ENCODE measurements around the gene ALK. TPM values are rescaled to one million over a fixed set of nuclear protein-coding genes. Genes with fewer than 3 reads are reported as not detected.

The ALK gene
- total RNA-seq, 1 experiment from 2014 or later = not detected

GRCh38 chr2:29425866-29426265, 495.5 kb downstream of the ALK start:
- H2AFZ ChIP-seq (ENCODE audit: low read length) = no peak overlapping the region
- Mint-ChIP-seq H3K4me3 (no peak overlapping the region), H3K9me3 (no peaks in the 10 kb centered on the region; a peak in 1 of 5 replicates), H3K27ac (no peak overlapping the region), H3K4me1 (peaks cover 3 to 14% of the 10 kb centered on the region in 2 experiments; a peak in 2 of 4 replicates), H3K36me3 (ENCODE audit: insufficient read depth in 1 of 3, low read depth in 3 of 3) (no peaks in the 10 kb centered on the region), H3K27me3 (ENCODE audit: low read depth) (peaks cover 6% of the 10 kb centered on the region; the same call in 1 of the 2 replicates)
- H4K91ac ChIP-seq (ENCODE audit: insufficient read length, low read depth, low read length) = no peak overlapping the region
- H2BK5ac ChIP-seq (ENCODE audit: insufficient read length, low read length) = no peak overlapping the region
- H3K4ac ChIP-seq (ENCODE audit: low read depth, low read length) = no peak overlapping the region
- H3K27me3 ChIP-seq (ENCODE audit: insufficient read depth, low read length) = no peaks in the 10 kb centered on the region
- H3K4me1 ChIP-seq (ENCODE audit: insufficient read depth, low read length) = no peaks in the 10 kb centered on the region
- H4K20me1 ChIP-seq (ENCODE audit: control insufficient read depth, insufficient read depth, insufficient read length) = no peaks in the 10 kb centered on the region
- H3K23ac ChIP-seq (ENCODE audit: insufficient read length, low read depth, low read length) = no peak overlapping the region
- no peak overlapping the region for H3K56ac ChIP-seq (ENCODE audit: insufficient read length, low read depth, low read length)
- no peak overlapping the region for H3K27ac ChIP-seq (ENCODE audit: insufficient read length, low read depth, low read length)
- no CpG with 5 or more reads among the region's 1 CpG for WGBS (ENCODE audit: extremely low coverage, insufficient read length, low lambda C conversion rate)
- no peak overlapping the region for H4K5ac ChIP-seq (ENCODE audit: insufficient read length, low read depth, low read length)
- H2BK120ac ChIP-seq (ENCODE audit: low read depth, low read length, poor library complexity, severe bottlenecking) = no peak overlapping the region
- DNase-seq = no peak
- H2BK12ac ChIP-seq (ENCODE audit: insufficient read length, low read depth, low read length) = no peak overlapping the region
- no peak overlapping the region for H2BK15ac ChIP-seq (ENCODE audit: low read depth, low read length)
- H2AK5ac ChIP-seq (ENCODE audit: insufficient read length, low read length) = no peak overlapping the region
- no peaks in the 10 kb centered on the region for H3K79me2 ChIP-seq (ENCODE audit: insufficient read depth, low read length)
- no peak overlapping the region for H3K9ac ChIP-seq (ENCODE audit: extremely low read depth, insufficient read length, low read length)
- H2BK20ac ChIP-seq (ENCODE audit: low read depth, low read length, poor library complexity, severe bottlenecking) = no peak overlapping the region
- no peak for TF ChIP-seq CTCF (conservative IDR thresholded peaks at IDR 0.05)
- H4K8ac ChIP-seq (replicated peaks; ENCODE audit: insufficient read length, low read depth, low read length) = no peak overlapping the region
- H3K14ac ChIP-seq (ENCODE audit: insufficient read depth, low read length) = no peak overlapping the region
- no peak overlapping the region for H3K4me2 ChIP-seq (ENCODE audit: insufficient read depth, insufficient read length, low read length)
- H3T11ph ChIP-seq (ENCODE audit: low read length) = no peak overlapping the region
- no peaks in the 10 kb centered on the region for H3K9me3 ChIP-seq (ENCODE audit: control insufficient read depth, low read depth, low read length)
- H3K18ac ChIP-seq (ENCODE audit: insufficient read length, low read depth, low read length) = no peak overlapping the region
- no peaks in the 10 kb centered on the region for H3K79me1 ChIP-seq (ENCODE audit: insufficient read depth, low read depth, low read length, poor library complexity, severe bottlenecking)
- no peaks in the 10 kb centered on the region for H3K23me2 ChIP-seq (ENCODE audit: insufficient read length, low read depth, low read length, poor library complexity, severe bottlenecking)
